Ramos (cell line): ENCODE results near the gene UBA1.

ENCODE experiments used
- in situ Hi-C: fragments of 300-500 bp; cut with MboI; formaldehyde crosslinking; loops from one replicate; pipeline ENCODE4 v1.14.3; 2022; ENCODE audit warnings: low sequenced_read_pairs; ENCODE audit not compliant: unreplicated experiment

UBA1 gene

GRCh38 chrX:47224266-47224895 lies 30.8 kb downstream of the UBA1 start:
- in situ Hi-C loops = loop anchor here (25.0 kb wide), 1 partner anchor 313 kb away; no protein-coding TSS in a partner anchor

- in situ Hi-C loops = loop anchor here (25.0 kb wide), 1 partner anchor 312 kb away; no protein-coding TSS in a partner anchor
Observed at GRCh38 chrX:47224896-47225290, 31.3 kb downstream of the UBA1 start.

- in situ Hi-C loops = no loop called here
Observed at GRCh38 chrX:47226071-47226470, 32.4 kb downstream of the UBA1 start.

- in situ Hi-C loops = no loop called here
Observed at GRCh38 chrX:47226531-47227333, 33.1 kb downstream of the UBA1 start.

GRCh38 chrX:47227334-47227583 lies 33.6 kb downstream of the UBA1 start:
- in situ Hi-C loops = no loop called here

GRCh38 chrX:47228550-47229270 lies 35.1 kb downstream of the UBA1 start:
- in situ Hi-C loops = no loop called here

GRCh38 chrX:47229427-47229826 lies 35.8 kb downstream of the UBA1 start:
- in situ Hi-C loops = no loop called here

- in situ Hi-C loops = no loop called here
Observed at GRCh38 chrX:47230136-47230868, 36.7 kb downstream of the UBA1 start.

- in situ Hi-C loops = no loop called here
Observed at GRCh38 chrX:47231167-47231566, 37.5 kb downstream of the UBA1 start.

- in situ Hi-C loops = no loop called here
Observed at GRCh38 chrX:47232197-47232802, 38.7 kb downstream of the UBA1 start.

- in situ Hi-C loops = no loop called here
Observed at GRCh38 chrX:47232803-47233332, 39.2 kb downstream of the UBA1 start, which contains the start of gene USP11. Gene USP11 (plus strand): TSS chrX:47233009. CDS start chrX:47233044, 35 bp downstream.

GRCh38 chrX:47233333-47234113 lies 39.9 kb downstream of the UBA1 start:
- in situ Hi-C loops = no loop called here

- in situ Hi-C loops = no loop called here
Observed at GRCh38 chrX:47234583-47234982, 41.0 kb downstream of the UBA1 start.

- in situ Hi-C loops = no loop called here
Observed at GRCh38 chrX:47235691-47236103, 42.1 kb downstream of the UBA1 start.

GRCh38 chrX:47239199-47239598 lies 45.6 kb downstream of the UBA1 start:
- in situ Hi-C loops = no loop called here

- in situ Hi-C loops = no loop called here
Observed at GRCh38 chrX:47239898-47240545, 46.4 kb downstream of the UBA1 start.

- in situ Hi-C loops = no loop called here
Observed at GRCh38 chrX:47240619-47241018, 47.0 kb downstream of the UBA1 start.

- in situ Hi-C loops = no loop called here
Observed at GRCh38 chrX:47241201-47242011, 47.8 kb downstream of the UBA1 start.
